ENCODE measurements around the gene LRRC1. TPM values are rescaled to one million over a fixed set of nuclear protein-coding genes. Genes with fewer than 3 reads are reported as not detected.

Gene LRRC1
- total and polyA plus RNA-seq, 2 of the 8 experiments (the other 6 are each of a cell fraction or from before 2014, with no cell fraction given), result 6.7 to 15.9 TPM

DNA sequence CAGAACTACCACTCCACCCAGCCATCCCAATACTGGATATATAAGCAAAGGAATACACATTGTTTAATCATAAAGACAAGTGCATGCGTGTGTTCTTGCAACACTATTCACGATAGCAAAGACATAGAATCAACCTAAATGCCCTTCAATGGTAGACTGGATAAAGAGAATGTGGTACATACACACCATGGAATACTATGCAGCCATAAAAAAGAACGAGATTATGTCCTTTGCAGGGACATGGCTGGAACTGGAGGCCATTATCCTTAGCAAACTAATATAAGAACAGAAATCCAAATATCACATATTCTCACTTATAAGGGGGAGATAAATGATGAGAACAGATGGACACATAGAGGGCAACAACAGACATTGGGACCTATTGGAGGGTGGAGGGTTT, 156.6 kb downstream of the LRRC1 start (continued):
- TF ChIP-seq RXRA (IDR thresholded peaks at IDR 0.05; ENCODE audit: insufficient read depth, low read depth, low read length) (no peak), POU5F1 (IDR thresholded peaks at IDR 0.05; ENCODE audit: low read depth, low read length) (no peak)
- TF ChIP-seq, protein P1, sequence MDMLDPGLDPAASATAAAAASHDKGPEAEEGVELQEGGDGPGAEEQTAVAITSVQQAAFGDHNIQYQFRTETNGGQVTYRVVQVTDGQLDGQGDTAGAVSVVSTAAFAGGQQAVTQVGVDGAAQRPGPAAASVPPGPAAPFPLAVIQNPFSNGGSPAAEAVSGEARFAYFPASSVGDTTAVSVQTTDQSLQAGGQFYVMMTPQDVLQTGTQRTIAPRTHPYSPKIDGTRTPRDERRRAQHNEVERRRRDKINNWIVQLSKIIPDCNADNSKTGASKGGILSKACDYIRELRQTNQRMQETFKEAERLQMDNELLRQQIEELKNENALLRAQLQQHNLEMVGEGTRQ (IDR thresholded peaks at IDR 0.05; ENCODE audit: low read length), result no peak
